Spinal cord (tissue), 10 donors: ENCODE measurements around the gene TMEM178B. TPM values are rescaled to one million over a fixed set of nuclear protein-coding genes. Genes with fewer than 3 reads are reported as not detected.

ENCODE experiments used
- DNase-seq, 6 donors: peaks; one replicate each; pipeline versions ENCODE4 v3.0.0 to v3.0.0-alpha.2; 2013 to 2015; ENCODE audit warnings: low spot score in 6 of 6, low read depth in 4 of 6
- H3K27ac ChIP-seq: one replicate; pipeline ENCODE4 v1.5.1; 2013; ENCODE audit warnings: low read depth, low read length, control low read depth
- H3K27me3 ChIP-seq: one replicate; pipeline ENCODE4 v1.6.1; 2013; ENCODE audit warnings: low read length; ENCODE audit not compliant: control insufficient read depth, insufficient read depth
- H3K36me3 ChIP-seq: one replicate; pipeline ENCODE4 v1.6.1; 2013; ENCODE audit warnings: low read length; ENCODE audit not compliant: control insufficient read depth, insufficient read depth
- H3K4me1 ChIP-seq: one replicate; pipeline ENCODE4 v1.6.1; 2013; ENCODE audit warnings: low read length; ENCODE audit not compliant: control insufficient read depth, insufficient read depth
- H3K4me3 ChIP-seq: one replicate; pipeline ENCODE4 v1.5.1; 2013; ENCODE audit warnings: low read depth, low read length, control low read depth
- H3K9me3 ChIP-seq: one replicate; pipeline ENCODE4 v1.6.1; 2013; ENCODE audit warnings: low read length; ENCODE audit not compliant: control insufficient read depth, insufficient read depth
- WGBS: methylation state at CpG from one replicate; pipeline ENCODE4 v1.1.5; 2013; ENCODE audit warnings: missing lambda C conversion rate; ENCODE audit not compliant: insufficient coverage; 5-methylcytosine and 5-hydroxymethylcytosine counted together
- polyA plus RNA-seq, 2 donors: library from polyadenylated mRNA; unstranded; fragments of 120-200 nt; gene quantifications; one replicate each; pipeline ENCODE4 v1.2.1, GENCODE V29; 2013; ENCODE audit not compliant: insufficient read length in 2 of 2
- small RNA-seq: library from RNA; depleted of rRNA; stranded (forward); fragments of <200 nt; gene quantifications from one replicate; pipeline ENCODE3, GENCODE V24; 2014; ENCODE audit warnings: low replicate concordance
- total RNA-seq, 2 donors: library from RNA; depleted of rRNA in 1 of 2; stranded (reverse); fragments of 120-200 nt in 1 of 2; fragments of >200 nt in 1 of 2; gene quantifications; one replicate each; pipeline versions ENCODE4 v1.2.3 to v1.2.4, GENCODE V29; 2013 to 2014
- donor health status: healthy.

TMEM178B gene
- total and polyA plus RNA-seq, 4 donors = 24.6 to 71.1 (median 52.1) TPM

- no peak overlapping the region for H3K4me3 ChIP-seq
- 95% methylated on average over 4 of the region's 4 CpGs for WGBS
Observed at GRCh38 chr7:141527076-141527475, 453.2 kb downstream of the TMEM178B start.

DNA sequence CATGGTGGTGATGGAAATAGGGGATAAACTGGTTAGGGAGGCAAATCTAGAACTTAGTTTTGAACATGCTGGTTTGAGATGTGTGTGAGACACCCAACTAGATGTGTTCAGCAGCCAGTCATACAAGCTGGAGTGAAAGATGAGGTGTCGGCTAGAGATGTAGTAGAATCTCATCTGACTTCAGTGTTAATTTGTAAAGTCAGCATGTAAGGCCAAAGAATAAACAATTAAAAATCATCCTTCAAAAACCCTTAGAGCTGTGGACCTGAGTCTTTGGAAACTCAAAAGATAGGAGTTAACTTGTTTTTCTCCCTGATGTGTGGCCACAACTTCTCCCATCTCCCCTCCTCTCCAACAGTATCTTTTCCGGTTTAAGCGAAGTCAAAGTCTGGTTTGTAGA lies 454.5 kb downstream of the TMEM178B start:
- no CpG with 5 or more reads among the region's 3 CpGs for WGBS
- peaks cover 4% of the 10 kb centered on the region for H3K4me1 ChIP-seq
- DNase-seq = no peak
- no peak overlapping the region for H3K4me3 ChIP-seq
- no peaks in the 10 kb centered on the region for H3K27me3 ChIP-seq
- H3K36me3 ChIP-seq = no peaks in the 10 kb centered on the region
- no peak overlapping the region for H3K27ac ChIP-seq
- no peaks in the 10 kb centered on the region for H3K9me3 ChIP-seq

More at GRCh38 chr7:141527076-141527475, 453.2 kb downstream of the TMEM178B start:
- no peaks in the 10 kb centered on the region for H3K27me3 ChIP-seq
- H3K4me1 ChIP-seq = no peaks in the 10 kb centered on the region
- no peak for DNase-seq
- H3K27ac ChIP-seq = no peak overlapping the region
- no peaks in the 10 kb centered on the region for H3K9me3 ChIP-seq
- no peaks in the 10 kb centered on the region for H3K36me3 ChIP-seq

Small RNA genes within 50 kb of the gene (small RNA-seq; reads per million reads assigned to genes)
- not detected for gene AC006362.1
- gene RNU4-74P = not detected

Other genes starting within 250 kb of the TMEM178B start
- gene BRAF, start 149.1 kb upstream of the TMEM178B start, total RNA-seq = 10 to 100 TPM; 39.5 to 71.4 TPM
- 10 to 100 TPM; 21.7 to 22.7 TPM for gene BRAF, start 149.1 kb upstream of the TMEM178B start, polyA plus RNA-seq
- 10 to 100 TPM; 27.5 to 77.6 TPM for gene MRPS33, start 59.1 kb upstream of the TMEM178B start, total RNA-seq
- gene MRPS33, start 59.1 kb upstream of the TMEM178B start, polyA plus RNA-seq = 10 to 100 TPM; 64.0 to 69.4 TPM